Measurements from ENCODE around the gene PLD1.
"Not testable (repeated sequence)": the region's sequence is repeated elsewhere in the genome, so short reads cannot be mapped to it uniquely, and the experiment has no call there.

The PLD1 gene, protein sequence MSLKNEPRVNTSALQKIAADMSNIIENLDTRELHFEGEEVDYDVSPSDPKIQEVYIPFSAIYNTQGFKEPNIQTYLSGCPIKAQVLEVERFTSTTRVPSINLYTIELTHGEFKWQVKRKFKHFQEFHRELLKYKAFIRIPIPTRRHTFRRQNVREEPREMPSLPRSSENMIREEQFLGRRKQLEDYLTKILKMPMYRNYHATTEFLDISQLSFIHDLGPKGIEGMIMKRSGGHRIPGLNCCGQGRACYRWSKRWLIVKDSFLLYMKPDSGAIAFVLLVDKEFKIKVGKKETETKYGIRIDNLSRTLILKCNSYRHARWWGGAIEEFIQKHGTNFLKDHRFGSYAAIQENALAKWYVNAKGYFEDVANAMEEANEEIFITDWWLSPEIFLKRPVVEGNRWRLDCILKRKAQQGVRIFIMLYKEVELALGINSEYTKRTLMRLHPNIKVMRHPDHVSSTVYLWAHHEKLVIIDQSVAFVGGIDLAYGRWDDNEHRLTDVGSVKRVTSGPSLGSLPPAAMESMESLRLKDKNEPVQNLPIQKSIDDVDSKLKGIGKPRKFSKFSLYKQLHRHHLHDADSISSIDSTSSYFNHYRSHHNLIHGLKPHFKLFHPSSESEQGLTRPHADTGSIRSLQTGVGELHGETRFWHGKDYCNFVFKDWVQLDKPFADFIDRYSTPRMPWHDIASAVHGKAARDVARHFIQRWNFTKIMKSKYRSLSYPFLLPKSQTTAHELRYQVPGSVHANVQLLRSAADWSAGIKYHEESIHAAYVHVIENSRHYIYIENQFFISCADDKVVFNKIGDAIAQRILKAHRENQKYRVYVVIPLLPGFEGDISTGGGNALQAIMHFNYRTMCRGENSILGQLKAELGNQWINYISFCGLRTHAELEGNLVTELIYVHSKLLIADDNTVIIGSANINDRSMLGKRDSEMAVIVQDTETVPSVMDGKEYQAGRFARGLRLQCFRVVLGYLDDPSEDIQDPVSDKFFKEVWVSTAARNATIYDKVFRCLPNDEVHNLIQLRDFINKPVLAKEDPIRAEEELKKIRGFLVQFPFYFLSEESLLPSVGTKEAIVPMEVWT

DNA sequence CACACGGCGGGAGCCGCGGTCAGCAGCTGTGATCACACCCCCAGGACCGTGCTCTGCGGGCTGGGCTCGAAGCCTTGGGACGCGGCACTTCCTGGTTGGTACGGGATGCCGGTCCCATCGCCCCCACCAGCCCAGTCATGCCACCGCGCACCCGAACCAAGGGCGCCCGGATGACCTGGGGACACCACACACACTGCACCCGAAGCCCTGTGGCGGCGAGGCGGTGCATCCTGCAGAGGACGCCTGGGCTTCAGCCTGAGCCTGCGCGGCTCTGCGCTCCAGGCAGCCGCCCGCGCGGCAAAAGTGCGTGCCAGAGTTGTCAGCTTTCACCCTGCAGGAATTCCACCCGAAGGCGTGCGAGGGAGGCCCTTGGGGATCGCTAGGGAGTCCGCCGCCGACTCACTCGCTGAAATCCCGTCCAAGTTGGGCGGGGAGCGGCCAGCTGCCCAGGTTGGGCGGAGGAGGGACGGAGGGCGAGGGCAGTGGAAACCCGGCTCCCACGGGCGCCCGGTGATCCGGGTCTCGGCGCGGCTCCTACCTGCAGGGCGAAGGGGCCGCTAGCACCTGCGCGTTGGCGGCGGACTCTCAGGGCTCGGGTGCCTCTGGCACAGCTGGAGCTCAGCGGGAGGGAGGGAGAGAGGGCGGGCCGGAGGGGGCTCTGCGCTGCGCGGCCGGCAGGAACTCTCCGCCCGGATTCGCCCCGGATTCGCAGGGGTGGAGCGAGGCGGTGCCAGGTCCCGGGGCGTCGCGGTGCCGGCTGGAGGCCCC is at the start of gene PLD1:
TSS of gene PLD1 (minus strand) at position 623 of the 768 bp plus-strand sequence. CDS start 72,432 bp downstream, outside the sequence.
- peak; percentile 48 for DNase-seq

DNA sequence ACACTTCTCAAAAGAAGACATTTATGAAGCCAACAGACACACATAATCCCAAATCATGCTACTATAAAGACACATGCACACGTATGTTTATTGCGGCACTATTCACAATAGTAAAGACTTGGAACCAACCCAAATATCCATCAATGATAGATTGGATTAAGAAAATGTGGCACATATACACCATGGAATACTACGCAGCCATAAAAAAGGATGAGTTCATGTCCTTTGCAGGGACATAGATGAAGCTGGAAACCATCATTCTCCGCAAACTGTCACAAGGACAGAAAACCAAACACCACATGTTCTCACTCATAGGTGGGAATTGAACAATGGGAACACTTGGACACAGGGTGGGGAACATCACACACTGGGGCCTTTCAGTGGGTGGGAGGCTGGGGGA is 48.5 kb upstream of the PLD1 start:
- DNase-seq: not testable (repeated sequence)

DNA sequence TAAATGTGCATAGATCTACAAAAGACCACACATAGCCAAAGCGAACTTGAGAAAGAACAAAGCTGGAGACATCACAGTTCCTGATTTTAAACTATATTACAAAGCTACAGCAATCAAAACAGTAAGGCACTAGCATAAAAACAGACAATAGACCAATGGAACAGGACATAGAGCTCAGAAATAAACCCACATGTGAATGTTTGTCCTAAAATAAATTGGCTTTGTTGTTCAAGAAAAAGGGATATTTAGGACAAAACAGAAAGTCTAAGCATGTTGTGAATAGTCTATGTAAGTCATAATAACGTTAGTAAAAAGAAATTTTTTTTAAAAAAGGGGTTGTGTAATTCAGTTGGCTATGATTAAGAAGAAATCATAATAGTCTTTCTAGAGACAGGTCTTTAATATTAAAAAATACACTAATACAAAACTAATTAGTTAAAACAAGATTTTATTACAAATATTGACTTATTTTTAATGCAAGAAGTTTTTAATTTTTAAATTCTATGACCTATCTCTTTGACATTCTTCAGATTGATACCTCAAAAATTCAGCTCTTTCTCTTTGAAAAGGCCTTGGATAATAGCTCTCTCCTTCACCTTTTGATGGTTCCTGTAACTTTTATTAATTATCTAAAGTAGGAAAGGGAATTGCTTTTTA is 44.5 kb upstream of the PLD1 start:
- no peak for DNase-seq

DNA sequence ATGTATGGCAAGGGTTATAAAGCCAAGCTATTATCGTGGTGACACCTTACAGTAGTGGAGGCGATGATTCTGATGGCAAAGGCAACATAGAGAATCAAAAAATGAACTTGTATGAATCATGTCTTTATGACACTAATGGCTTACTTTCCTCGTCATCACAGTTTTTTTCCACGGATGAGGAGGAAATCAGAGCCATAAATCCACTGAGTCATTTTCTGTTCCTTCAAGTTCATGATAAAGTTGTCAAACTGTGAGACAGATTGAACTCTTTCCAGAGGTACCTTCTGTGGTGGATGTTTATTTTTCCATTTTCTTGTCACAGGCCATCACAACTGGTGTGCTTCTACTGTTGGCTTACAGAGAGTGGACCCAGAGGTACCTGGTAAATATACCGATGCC is 41.4 kb upstream of the PLD1 start:
- DNase-seq: no peak

DNA sequence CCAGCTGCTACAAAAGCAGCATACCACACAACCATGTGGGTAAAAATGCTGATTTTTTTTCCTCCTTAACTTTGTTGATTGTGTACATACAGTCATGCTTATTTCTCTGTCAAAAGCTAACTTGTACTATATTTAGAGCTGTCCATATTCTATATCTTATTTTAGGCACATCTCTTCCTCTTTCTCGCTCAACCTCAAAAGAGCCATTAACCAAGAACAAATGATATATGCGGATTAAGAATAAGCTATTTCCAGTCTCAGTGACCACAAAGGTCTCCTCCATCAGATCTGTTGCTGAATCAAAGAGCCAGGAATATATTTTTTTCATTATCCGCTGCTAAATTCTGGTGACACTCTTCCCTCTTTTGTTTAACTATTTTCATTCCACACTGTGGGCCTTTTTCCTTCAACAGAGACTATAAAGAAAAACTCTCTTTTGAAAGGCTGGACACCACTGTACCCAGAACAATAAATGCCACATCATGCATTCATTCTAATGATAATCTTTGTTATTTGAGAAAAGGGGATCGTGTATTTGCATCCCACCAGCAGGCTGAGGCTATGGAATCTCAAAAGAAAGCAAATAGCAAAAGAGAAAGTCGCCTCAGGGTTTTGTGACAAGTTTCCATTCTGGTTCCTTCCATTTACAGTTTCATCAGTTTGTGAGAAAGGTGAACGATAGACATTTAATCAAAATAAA is 40.8 kb upstream of the PLD1 start:
- DNase-seq: no peak

DNA sequence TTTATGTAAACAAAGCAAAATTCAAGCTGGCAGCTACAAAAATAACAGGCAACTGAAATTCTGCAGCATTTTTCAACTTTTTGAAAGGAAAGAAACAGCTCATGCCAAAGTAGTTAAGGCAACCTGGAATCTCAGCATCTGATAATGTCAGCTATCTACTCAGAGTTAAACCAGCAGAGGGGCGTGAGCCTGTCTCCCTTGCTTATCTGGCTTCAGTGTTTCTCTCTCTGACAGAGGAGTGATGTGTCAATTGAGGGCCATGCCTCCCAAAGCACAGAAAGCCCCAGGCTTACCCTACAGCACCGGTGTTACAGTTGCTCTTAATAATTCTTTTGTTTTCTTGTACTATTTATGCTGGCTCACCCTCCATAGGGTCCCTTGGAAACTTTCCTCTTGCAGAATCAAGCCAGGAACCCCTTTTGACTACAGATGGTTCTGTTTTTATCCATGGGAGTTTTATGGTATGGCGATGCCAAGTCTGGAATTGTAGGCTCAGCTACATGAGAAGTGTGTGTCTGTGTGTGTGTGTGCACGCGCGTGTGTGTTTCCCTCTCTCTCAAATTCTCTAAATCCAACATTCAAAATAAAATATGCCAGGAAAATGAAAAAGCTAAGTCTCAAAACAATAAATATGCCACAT is 40.2 kb upstream of the PLD1 start:
- DNase-seq: no peak

DNA sequence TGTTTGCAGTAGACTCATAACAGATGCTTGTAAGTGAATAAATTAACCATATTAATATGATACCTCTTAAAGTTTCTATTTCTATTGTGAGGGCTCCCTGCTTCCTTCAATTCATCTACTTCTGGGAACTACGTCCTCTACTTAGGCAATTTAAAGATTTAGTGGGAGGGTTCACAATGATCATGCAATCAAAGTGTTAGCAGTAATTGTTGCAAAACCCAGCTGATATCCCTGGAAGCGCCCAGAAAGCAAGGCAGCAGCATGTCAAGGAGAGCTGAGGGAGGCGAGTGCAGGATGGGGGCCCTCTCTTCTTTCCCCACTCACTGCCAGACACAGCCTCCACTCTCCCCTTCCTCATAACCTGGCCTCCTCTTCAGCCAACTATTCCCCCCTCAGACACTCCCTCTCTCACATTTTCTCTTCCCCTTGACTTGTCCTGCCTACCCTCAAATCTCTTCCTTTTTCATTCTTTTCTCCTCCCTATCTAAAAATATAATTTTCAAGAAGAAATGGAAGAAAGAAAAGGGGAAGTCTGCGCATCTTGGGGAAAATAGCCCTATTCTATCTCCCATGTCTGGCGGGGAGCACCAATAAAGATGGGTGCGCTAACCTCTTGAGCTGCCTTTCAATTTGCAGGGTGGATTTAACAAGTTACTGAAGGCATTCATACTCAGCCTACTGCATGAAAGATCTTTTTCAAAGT is 39.5 kb upstream of the PLD1 start:
- DNase-seq: no peak

DNA sequence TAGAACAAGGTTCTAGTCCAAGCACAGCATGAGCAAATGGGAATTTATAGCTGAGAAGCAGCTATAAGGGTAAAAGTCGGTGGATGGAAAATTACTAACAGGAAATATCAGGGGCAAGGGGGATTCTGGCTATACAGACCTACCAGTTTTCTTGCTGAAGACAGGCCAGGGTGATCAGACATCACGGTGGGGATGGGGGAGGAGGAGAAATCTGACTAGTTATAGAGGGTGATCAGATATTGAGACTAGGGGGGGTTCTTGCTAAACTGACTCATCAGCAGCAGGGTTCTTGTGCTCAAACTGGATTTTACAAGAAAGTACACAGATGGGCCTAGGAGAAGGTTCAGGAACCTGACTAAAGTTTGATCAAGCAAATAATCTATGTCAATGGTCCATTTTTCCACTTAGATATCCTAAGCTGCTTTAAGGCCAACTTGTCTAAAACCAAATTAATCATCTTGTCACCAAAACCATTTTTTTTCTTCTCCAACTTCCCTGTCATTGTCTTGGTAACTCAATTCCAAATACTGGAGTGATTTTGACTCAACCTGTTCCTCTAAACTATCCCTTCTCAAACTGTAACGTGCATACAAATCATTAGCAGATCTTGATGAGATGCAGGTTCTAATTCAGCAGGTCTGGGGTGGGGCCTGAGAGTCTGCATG is 37.4 kb upstream of the PLD1 start:
- no peak for DNase-seq

DNA sequence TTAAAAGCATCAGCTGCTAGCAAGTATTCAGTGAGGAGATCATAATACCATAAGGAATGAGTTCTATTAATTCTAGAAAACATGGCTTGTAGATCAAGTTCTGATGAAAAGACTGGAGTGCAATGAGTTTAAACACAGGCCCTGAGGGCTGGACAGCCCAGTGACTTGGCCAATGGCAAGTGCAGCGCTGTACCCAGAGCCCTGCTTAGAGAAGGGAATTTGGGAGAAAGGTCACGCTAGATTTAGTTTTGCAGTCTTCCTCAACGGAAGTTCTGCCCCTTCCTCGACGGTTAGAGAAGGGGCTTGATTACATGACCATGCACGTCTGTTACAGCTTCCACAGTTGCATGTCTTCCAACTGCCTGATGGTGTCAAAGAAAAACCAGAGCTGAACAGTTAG is 36.9 kb upstream of the PLD1 start:
- no peak for DNase-seq

DNA sequence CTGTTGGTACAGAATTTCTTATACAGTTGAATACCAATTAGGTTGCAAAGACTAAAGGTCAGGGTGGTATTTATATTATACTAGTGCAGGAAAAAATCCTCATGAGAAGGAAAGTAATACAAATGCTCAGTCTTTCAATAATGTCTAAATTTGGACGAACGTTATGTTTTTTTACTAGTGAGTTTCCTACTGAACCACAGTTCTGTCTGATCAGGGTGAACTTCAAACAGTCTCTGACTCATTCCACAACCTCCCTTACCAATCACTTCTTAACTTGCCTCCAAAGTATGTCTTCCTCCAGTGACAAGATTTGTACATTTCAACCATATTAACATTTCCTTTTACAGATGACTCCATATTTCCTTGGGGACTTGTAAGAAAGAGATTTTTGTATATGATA is 36.3 kb upstream of the PLD1 start:
- DNase-seq: no peak

DNA sequence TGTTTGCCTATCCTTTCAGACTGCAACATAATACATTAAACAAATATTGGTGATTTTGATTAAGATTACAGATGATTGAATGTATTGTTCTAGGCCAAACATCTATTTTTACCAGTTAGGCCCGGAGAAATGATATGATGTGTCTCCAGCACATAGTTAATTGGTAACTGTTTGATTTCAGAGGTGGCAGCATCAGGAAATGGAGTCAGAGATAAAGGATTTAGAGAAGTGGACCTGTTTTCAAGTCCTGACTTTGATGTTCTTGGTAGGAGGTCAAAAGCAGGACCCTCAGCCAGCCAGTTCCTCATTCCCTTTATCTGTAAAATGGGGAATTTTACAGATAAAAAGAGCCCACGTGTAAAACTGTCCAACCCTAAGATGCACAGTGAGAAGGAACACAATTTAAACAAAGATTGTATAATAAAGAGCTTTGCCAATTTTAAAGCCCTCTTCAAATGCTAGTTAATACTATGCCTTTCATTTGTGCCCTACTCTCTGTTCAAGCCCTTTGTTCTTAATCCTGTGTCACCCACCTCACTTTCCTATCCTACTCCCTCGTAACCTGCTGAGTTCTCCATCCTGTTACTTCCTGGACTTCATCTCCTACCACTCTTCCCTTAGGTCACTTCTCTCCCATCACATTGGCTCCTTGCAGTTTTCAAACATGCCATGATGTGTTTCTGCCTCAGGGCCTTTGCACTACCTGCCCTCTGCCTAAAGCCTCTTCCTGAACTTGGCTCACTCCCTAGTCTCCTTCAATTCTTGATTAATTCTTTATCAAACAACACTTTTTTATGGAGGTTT is 35.4 kb upstream of the PLD1 start:
- no peak for DNase-seq

DNA sequence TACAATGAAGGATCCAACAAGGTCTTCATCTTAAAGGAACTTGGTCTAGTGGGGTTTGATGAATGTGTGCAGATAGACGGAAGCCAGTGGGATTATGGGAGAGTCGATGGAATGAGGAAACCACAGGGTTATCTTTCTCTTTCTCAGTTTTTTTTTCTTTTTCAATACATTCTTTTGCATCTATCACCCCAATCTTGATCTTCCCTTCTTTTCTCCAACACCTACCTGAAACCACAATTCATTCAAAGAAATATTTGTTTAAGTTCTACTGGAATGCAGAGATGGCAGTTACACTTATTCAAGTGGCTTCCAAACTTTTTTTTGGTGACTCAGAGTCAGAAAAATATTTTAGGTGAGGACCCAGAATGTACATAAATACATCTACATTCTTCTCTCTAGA is 34.6 kb upstream of the PLD1 start:
- DNase-seq: no peak

DNA sequence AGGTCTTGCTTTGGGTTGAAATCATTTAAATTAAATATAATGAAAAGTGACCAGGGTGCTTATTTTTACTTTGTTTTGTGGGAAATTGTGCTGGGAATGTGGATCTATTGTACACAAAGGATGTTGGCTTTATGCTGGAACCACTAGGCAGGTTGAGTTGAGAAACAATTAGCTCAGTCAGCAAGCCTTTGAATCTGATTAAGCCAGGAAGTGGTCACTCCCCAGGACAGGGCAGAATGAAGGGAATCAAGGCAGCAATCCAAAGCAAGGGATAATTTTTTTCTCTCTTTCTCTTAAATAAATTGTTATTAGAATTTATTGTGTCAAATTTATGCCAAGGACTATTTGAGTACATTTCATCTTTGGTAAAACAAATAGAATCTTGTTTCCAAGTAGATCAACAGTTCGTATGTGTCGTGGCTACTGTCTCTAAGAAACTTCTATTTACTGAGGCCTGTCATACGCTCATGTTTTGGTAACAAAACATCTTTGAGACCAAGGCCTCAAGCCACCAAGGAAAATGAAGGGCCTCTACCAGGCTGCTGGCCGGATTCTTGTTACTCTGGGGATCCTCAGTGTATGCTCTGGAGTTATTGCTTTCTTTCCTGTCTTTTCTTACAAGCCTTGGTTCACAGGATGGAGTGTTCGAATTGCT is 32.7 kb upstream of the PLD1 start, which contains the start of gene TMEM212:
TSS of gene TMEM212 (plus strand) at position 486 of the 655 bp plus-strand sequence. CDS start at position 521, 35 bp downstream.
- no peak for DNase-seq

DNA sequence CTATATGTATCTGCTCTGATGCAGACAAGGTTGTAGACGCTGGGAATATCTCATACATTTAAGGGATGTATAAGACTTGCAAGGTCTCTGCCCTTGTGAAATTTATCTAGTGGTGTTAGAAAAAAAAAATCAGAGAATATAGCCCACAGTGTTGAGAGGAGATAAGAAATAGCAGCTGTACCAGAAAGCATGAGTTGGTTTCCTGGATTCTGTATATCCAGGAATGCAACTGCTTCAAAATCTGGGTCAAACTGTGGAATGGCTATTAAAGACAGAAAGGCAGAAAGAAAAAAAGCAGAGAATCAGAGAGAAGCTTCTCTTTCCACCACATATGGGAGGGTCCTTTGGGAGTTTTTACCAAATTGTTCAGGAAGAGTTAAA is 31.3 kb upstream of the PLD1 start:
- no peak for DNase-seq

DNA sequence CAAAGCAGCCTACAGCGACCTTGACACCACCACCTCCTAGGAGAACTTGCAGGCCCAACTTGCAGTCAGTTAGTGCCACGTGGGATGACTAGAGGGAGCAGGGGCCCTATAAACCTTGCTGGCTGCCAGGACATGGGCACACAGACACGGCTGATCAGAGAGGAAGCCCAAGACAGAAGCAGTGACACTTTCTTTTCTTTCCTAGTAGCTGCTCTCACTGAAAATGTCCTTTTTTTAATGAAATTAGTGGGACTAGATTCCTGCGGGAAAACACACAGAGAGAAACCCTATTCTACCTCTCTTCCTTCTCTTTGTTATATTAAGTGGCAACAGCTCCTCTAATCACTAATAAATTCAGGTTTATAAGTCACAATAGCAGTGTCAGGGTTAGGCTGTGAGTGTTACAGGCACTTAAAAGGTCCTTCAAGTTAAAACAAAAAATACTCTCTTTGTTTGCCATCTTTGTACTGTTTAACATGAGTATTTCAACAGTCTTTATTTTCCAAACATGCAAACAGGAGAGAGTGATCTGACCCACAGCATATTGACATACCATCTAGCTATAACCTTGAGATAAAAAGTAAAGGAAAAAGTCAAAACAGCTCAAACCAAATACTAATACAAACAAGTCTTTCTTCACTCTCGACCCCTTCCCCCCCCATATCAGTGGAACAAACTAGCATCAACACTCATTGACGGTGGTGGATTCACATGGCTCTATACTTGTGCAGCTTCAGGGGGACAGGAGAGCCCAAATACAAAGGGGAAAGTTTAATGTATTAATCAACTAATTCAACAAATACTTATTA is 30.7 kb upstream of the PLD1 start:
- no peak for DNase-seq

DNA sequence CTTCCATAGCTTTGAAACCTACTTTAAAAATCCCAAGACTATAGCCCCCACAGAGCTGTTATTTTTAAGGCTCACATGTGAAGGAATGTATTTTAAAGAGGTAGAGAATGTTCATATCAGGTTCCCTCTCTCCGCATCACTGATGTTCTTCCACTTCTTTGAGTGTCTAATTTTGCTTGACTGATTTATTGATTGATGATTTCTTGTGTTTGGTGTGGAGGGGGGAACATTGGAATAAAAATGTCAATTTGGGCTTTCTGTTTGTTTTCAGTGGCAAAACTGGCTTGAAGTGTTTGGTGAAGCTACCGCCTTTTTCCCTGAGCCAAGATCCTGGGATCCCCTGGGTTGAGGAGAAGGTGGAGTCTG is 30.1 kb upstream of the PLD1 start:
- DNase-seq: no peak

DNA sequence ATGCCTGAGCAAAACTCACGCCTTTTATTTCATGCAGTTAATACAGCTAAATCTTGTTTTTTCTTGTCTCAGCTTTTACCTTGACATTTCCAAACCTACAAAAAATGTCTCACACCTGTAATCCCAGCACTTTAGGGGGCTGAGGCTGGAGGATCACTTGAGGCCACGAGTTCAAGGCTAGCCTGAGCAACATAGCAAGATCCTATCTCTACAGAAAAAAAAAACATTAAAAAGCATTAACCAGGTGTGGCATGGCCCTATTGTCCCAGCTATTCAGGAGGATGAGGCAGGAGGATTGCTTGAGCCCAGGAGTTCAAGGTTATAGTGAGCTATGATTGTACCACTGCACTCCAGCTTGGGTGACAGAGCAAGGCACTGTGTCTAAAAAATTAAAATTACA is 29.0 kb upstream of the PLD1 start:
- no peak for DNase-seq

Measured in activated gamma-delta T cell treated with Interleukin-2 at 50 U/mL for 16 hours (primary cell).